SHP77 (cell line): ENCODE data around the gene SLCO1C1.
"Not testable (repeated sequence)": the region's sequence is repeated elsewhere in the genome, so short reads cannot be mapped to it uniquely, and the experiment has no call there.

ENCODE experiments used
- DNase-seq, 2 experiments: peaks; one replicate each; lab custom pipeline; 2025; lab: John Stamatoyannopoulos, UW

Gene SLCO1C1

GRCh38 chr12:20695232-20695631 lies at the start of gene SLCO1C1:
TSS of gene SLCO1C1 (plus strand) at chr12:20695332. CDS start at chr12:20699577, 4,245 bp downstream.
- no peak for DNase-seq

GRCh38 chr12:20646239-20646827 lies 48.8 kb upstream of the SLCO1C1 start:
- DNase-seq = peak in 1 of 2 experiments; percentile 9

- no peak for DNase-seq
Measured at GRCh38 chr12:20653871-20654270, 41.3 kb upstream of the SLCO1C1 start.

- no peak for DNase-seq
Measured at GRCh38 chr12:20656600-20656999, 38.5 kb upstream of the SLCO1C1 start.

- DNase-seq = no peak
Measured at GRCh38 chr12:20657496-20657895, 37.6 kb upstream of the SLCO1C1 start.

- no peak for DNase-seq
Measured at GRCh38 chr12:20681334-20681733, 13.8 kb upstream of the SLCO1C1 start.

- no peak for DNase-seq
Measured at GRCh38 chr12:20696181-20696905, 1.2 kb downstream of the SLCO1C1 start.

GRCh38 chr12:20701106-20701505 lies 6.0 kb downstream of the SLCO1C1 start:
- peak in 1 of 2 experiments; percentile 4 for DNase-seq

- DNase-seq = no peak
Measured at GRCh38 chr12:20704860-20705259, 9.7 kb downstream of the SLCO1C1 start.

GRCh38 chr12:20711846-20712245 lies 16.7 kb downstream of the SLCO1C1 start:
- no peak for DNase-seq

- DNase-seq = no peak
Measured at GRCh38 chr12:20716037-20716436, 20.9 kb downstream of the SLCO1C1 start.

- no peak for DNase-seq
Measured at GRCh38 chr12:20716985-20717384, 21.9 kb downstream of the SLCO1C1 start.

- DNase-seq = no peak
Measured at GRCh38 chr12:20718294-20718693, 23.2 kb downstream of the SLCO1C1 start.

- DNase-seq = no peak
Measured at GRCh38 chr12:20722142-20722541, 27.0 kb downstream of the SLCO1C1 start.

- no peak for DNase-seq
Measured at GRCh38 chr12:20731274-20731673, 36.1 kb downstream of the SLCO1C1 start.

- no peak for DNase-seq
Measured at GRCh38 chr12:20740972-20741371, 45.8 kb downstream of the SLCO1C1 start.

- DNase-seq = no peak
Measured at GRCh38 chr12:20748198-20748597, 53.1 kb downstream of the SLCO1C1 start.

- DNase-seq = no peak
Measured at GRCh38 chr12:20751046-20751445, 55.9 kb downstream of the SLCO1C1 start.

- DNase-seq = no peak
Measured at GRCh38 chr12:20777420-20777819, 82.3 kb downstream of the SLCO1C1 start.

GRCh38 chr12:20778969-20779368 lies 83.8 kb downstream of the SLCO1C1 start:
- DNase-seq = no peak

GRCh38 chr12:20779971-20780370 lies 84.8 kb downstream of the SLCO1C1 start:
- not testable (repeated sequence) for DNase-seq

GRCh38 chr12:20783796-20784357 lies 88.7 kb downstream of the SLCO1C1 start:
- DNase-seq = not testable (repeated sequence)

GRCh38 chr12:20792971-20793370 lies 97.8 kb downstream of the SLCO1C1 start:
- DNase-seq = no peak
